ENCODE results near the gene PTP4A1. TPM values are rescaled to one million over a fixed set of nuclear protein-coding genes. Genes with fewer than 3 reads are reported as not detected.

Gene PTP4A1
- total RNA-seq, 4 donors from 2014 or later, result 19.0 to 35.3 (median 25.8) TPM

- no peak for DNase-seq
- H3K9me3 ChIP-seq, result no peaks in the 10 kb centered on the region
- TF ChIP-seq, protein P1, sequence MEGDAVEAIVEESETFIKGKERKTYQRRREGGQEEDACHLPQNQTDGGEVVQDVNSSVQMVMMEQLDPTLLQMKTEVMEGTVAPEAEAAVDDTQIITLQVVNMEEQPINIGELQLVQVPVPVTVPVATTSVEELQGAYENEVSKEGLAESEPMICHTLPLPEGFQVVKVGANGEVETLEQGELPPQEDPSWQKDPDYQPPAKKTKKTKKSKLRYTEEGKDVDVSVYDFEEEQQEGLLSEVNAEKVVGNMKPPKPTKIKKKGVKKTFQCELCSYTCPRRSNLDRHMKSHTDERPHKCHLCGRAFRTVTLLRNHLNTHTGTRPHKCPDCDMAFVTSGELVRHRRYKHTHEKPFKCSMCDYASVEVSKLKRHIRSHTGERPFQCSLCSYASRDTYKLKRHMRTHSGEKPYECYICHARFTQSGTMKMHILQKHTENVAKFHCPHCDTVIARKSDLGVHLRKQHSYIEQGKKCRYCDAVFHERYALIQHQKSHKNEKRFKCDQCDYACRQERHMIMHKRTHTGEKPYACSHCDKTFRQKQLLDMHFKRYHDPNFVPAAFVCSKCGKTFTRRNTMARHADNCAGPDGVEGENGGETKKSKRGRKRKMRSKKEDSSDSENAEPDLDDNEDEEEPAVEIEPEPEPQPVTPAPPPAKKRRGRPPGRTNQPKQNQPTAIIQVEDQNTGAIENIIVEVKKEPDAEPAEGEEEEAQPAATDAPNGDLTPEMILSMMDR (IDR thresholded peaks at IDR 0.05), result no peak
- no peak for TF ChIP-seq POLR2A (IDR thresholded peaks at IDR 0.05)
- H3K27me3 ChIP-seq, result no peaks in the 10 kb centered on the region
- no peaks in the 10 kb centered on the region for H3K4me1 ChIP-seq
- H3K36me3 ChIP-seq, result no peaks in the 10 kb centered on the region
- intact Hi-C loops (cut with DNase I; ENCODE audit: low total_unique reads), result no loop called here
- H3K27ac ChIP-seq, result no peak overlapping the region
- no peak overlapping the region for H3K4me3 ChIP-seq
These were observed 11.0 kb upstream of the PTP4A1 start for GRCh38 chr6:63561288-63561687.

GRCh38 chr6:63563235-63563634, 9.0 kb upstream of the PTP4A1 start:
- H3K36me3 ChIP-seq, result no peaks in the 10 kb centered on the region
- no peaks in the 10 kb centered on the region for H3K9me3 ChIP-seq
- H3K27me3 ChIP-seq, result no peaks in the 10 kb centered on the region
- no peak overlapping the region for H3K27ac ChIP-seq
- intact Hi-C loops (cut with DNase I; ENCODE audit: low total_unique reads), result no loop called here
- no peaks in the 10 kb centered on the region for H3K4me1 ChIP-seq
- DNase-seq, result no peak
- no peak overlapping the region for H3K4me3 ChIP-seq
- TF ChIP-seq POLR2A (IDR thresholded peaks at IDR 0.05), result no peak
- TF ChIP-seq, protein P1 (IDR thresholded peaks at IDR 0.05), result no peak

DNA sequence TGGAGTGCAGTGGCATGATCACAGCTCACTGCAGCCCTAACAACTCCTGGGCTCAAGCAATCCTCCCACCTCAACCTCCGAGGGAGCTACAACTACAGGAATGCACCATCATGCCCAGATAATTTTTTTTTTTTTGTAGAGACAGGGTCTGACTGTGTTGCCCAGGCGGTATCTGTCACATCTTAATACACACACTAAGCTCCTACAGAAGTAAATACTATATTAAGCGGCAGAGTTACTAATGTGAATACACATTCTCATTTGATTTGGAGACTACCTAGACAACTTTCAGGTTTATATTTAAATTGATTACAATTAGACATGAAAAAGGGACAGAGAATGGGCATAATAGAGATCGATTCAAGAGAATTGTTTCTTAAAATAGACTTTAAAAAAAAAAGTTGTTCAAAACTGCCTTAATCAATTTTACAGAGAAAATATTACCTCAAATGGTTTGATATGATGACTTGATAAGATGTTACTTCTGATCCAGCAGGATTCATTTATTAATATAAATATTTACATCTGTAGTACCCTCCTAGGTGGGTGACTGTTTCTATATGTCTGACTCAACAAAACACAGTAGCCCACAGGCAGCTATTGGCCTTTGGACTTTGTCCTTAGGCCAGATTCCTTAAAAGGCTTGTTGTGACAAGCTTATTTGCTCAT, 7.1 kb upstream of the PTP4A1 start:
- Histone ChIP-seq H3K9me3 (no peaks in the 10 kb centered on the region), H3K4me1 (no peaks in the 10 kb centered on the region)
- intact Hi-C loops (cut with DNase I; ENCODE audit: low total_unique reads), result no loop called here

GRCh38 chr6:63565727-63566596, 6.3 kb upstream of the PTP4A1 start:
- TF ChIP-seq POLR2A (IDR thresholded peaks at IDR 0.05), result no peak
- TF ChIP-seq, protein P1 (IDR thresholded peaks at IDR 0.05), result no peak
- intact Hi-C loops (cut with DNase I; ENCODE audit: low total_unique reads), result no loop called here
- no peak overlapping the region for H3K27ac ChIP-seq

More for the DNA sequence above, 7.1 kb upstream of the PTP4A1 start:
- no peak overlapping the region for H3K4me3 ChIP-seq
- no peak for DNase-seq
- H3K27ac ChIP-seq, result no peak overlapping the region
- H3K36me3 ChIP-seq, result no peaks in the 10 kb centered on the region
- no peaks in the 10 kb centered on the region for H3K27me3 ChIP-seq
- TF ChIP-seq POLR2A (IDR thresholded peaks at IDR 0.05), result no peak
- TF ChIP-seq, protein P1 (IDR thresholded peaks at IDR 0.05), result no peak

GRCh38 chr6:63567966-63568365, 4.3 kb upstream of the PTP4A1 start:
- H3K9me3 ChIP-seq, result no peaks in the 10 kb centered on the region
- H3K27me3 ChIP-seq, result no peaks in the 10 kb centered on the region
- intact Hi-C loops (cut with DNase I; ENCODE audit: low total_unique reads), result no loop called here
- no peak for TF ChIP-seq POLR2A (IDR thresholded peaks at IDR 0.05)
- TF ChIP-seq, protein P1 (IDR thresholded peaks at IDR 0.05), result no peak
- H3K36me3 ChIP-seq, result no peaks in the 10 kb centered on the region
- H3K4me1 ChIP-seq, result no peaks in the 10 kb centered on the region
- DNase-seq, result no peak
- H3K4me3 ChIP-seq, result no peak overlapping the region
- H3K27ac ChIP-seq, result no peak overlapping the region

More at GRCh38 chr6:63565727-63566596, 6.3 kb upstream of the PTP4A1 start:
- no peak overlapping the region for H3K4me3 ChIP-seq
- no peaks in the 10 kb centered on the region for H3K4me1 ChIP-seq
- no peaks in the 10 kb centered on the region for H3K36me3 ChIP-seq
- no peaks in the 10 kb centered on the region for H3K27me3 ChIP-seq
- DNase-seq, result no peak
- H3K9me3 ChIP-seq, result no peaks in the 10 kb centered on the region

All from uterus (tissue), 4 donors.